ENCODE measurements around the gene ACAA1.
"Not testable (repeated sequence)": the region's sequence is repeated elsewhere in the genome, so short reads cannot be mapped to it uniquely, and the experiment has no call there.

The ACAA1 gene

GRCh38 chr3:38136393-38136776, 542 bp downstream of the ACAA1 start:
- no peak for DNase-seq (ENCODE audit: low spot score)

DNA sequence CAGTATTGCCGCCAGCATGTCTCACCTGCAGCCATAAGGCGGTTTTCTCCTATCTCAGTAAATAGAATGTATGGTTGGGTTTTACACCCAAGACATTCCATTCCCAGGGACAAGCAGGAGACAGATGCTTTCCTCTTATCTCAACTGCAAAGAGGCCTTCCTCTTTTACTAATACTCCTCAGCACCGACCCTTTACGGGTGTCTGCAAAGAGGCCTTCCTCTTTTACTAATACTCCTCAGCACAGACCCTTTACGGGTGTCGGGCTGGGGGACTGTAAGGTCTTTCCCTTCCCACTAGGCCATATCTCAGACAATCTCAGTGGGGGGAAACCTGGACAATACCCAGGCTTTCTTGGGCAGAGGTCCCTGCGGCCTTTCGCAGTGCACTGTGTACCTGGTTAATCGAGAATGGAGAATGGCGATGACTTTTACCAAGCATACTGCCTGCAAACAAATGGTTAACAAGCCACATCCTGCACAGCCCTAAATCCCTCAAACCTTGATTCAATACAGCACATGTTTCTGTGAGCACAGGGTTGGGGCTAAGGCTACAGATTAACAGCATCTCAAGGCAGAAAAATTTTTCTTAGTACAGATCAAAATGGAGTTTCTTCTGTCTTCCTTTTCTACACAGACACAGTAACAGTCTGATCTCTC, 1.2 kb downstream of the ACAA1 start:
- not testable (repeated sequence) for DNase-seq (ENCODE audit: low spot score)

- DNase-seq (ENCODE audit: low spot score): not testable (repeated sequence)
Observed at GRCh38 chr3:38134517-38135143, 2.3 kb downstream of the ACAA1 start.

DNA sequence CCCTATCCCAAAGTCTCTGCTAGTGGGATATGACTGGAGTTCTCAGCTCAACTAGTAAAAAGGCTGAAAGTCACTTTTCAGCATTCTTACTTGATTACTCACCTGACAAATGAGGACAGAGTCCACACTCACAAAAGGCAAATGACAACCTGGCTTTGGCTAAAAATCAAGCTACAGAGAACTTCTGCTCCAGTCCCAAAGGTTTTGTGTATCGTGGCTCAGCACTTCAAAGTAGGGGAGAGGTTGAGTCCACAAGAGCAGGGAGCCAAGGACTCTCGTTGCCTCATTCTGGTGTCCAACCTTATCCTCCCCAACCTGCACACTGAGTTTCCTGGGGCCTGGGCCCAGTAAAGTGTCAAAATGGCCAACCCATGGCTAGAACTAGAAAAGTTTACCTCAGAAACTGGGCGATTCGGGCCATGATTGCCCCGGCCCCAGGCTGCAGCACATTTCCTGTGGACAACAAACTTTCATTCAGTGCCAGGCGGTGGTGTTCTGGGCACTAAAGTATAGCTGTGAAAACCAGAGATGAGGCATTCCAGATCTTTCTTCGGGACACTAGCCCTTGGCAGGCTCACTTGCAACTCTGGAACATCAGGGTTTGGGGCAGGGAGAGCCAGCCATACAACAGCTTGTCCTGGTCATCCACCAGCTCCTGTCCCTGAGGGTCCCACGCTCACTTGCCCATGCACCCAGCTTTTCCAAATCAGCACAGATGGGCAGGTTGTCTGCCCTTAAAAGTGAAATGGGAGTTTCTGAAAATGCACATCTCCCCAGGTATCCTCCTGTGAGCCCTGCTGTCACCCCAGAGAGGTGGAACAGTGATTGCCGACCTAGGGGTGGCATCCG, 3.1 kb downstream of the ACAA1 start:
- DNase-seq (ENCODE audit: low spot score): no peak

- no peak for DNase-seq (ENCODE audit: low spot score)
Observed at GRCh38 chr3:38133209-38133556, 3.7 kb downstream of the ACAA1 start.

GRCh38 chr3:38131621-38132369, 5.1 kb downstream of the ACAA1 start:
- peak; percentile 19 for DNase-seq (ENCODE audit: low spot score)

GRCh38 chr3:38130631-38131065, 6.3 kb downstream of the ACAA1 start:
- no peak for DNase-seq (ENCODE audit: low spot score)

DNA sequence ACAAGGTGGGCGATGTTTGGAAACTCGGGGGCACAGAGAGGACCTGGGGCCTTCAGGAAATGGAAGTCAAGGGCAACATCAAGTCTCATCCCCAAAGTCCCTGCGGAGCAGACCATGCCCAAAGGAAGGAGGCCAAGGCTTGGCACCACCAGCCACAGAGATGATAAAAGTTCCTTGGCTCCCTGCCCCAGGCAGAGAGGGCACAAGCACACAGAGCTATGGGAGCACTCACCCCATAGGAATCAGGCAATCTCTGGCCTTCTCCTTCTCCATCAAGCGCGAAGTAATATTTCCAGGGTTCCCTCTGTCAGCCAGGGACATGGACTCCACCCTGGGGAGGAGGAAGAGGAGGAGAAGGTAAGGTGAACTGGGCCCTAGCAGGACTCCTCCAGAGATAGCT, 7.9 kb downstream of the ACAA1 start:
- DNase-seq (ENCODE audit: low spot score): no peak

DNA sequence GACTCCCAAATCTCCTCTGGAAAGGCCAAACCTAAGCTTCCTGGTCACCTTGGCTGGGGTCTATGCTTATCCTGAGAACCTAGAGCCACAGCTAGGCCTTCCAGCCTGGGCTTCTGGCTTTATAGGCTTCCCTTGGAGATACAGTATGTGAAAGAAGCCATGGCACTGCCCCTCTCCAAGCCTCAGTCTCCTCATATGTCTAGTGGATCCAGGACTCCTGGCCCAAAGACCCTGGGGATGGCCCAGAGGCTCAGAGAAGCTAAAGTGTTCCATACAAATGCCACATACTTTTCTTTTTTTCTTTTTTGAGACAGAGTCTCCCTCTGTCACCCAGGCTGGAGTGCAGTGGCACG, 8.6 kb downstream of the ACAA1 start:
- no peak for DNase-seq (ENCODE audit: low spot score)

DNA sequence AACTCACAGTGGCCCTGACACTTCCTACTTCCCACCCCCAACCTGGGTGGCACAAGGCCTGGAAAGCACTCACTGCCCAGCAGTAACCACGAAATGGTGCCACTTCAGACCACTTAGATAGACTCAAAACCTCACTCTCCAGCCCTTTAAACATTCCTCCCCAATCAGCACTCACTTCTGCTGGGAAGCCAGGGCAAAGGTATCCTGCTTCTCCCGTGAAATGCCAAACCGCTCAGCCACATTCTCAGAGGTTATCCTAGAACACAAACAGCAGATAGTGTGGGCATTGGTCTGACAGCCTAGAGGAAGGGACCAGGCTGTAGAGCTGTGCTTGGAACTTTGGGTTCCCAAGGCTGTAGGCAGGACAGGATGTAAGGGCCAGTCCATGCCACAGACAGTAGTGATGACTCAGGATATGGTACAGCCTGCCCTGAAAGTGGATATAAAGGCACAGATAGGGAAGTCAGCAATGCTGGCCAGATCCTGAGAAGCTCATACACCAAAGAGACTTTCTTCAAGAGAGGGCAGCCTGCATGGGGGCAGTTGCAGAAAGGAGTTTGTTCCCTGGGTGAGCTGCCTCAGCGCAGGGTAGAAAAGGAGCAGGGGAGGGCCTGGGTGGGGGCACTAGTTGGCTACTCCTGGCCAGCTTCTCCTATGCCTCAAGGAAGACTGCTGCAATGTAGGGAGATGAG, 9.2 kb downstream of the ACAA1 start:
- no peak for DNase-seq (ENCODE audit: low spot score)

GRCh38 chr3:38126121-38126892, 10.6 kb downstream of the ACAA1 start:
- no peak for DNase-seq (ENCODE audit: low spot score)

DNA sequence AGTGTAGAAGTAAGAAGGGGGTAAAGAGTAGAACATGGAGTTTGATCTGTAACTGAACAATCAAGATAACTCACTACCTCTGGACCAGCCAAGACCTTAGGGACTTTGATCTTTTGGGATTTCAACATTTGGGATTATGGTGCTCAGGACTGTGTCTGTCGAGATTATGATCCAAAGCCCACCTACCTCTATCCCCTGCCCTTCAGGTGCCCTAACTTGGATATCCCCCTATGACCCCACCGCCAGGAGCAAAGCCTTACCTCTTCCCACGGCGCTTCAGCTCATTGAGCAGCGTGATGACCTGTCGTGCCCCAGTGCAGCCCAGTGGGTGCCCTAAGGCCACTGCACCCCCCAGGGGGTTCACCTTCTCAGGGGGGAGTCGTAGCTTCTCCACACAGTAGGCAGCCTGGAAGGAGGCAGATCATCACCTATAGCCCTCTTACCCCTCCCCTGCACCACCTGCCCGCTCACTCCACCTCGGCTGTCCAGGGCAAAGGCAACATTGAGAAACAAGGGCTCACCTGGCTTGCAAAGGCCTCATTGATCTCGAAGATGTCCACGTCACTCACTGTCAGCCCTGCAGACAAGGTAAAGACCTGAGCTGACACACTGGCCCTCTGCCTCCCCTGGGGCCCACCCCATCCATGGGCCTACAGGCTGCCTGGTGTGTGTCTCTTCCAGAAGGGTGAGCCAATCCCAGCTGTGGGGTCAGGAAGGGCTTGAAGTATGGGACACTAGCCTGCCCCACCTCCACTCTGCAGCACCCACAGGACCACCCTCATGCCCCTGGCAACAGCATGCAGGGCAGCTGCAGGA, 11.4 kb downstream of the ACAA1 start:
- no peak for DNase-seq (ENCODE audit: low spot score)

- DNase-seq (ENCODE audit: low spot score): no peak
Observed at GRCh38 chr3:38124324-38125122, 12.4 kb downstream of the ACAA1 start.

DNA sequence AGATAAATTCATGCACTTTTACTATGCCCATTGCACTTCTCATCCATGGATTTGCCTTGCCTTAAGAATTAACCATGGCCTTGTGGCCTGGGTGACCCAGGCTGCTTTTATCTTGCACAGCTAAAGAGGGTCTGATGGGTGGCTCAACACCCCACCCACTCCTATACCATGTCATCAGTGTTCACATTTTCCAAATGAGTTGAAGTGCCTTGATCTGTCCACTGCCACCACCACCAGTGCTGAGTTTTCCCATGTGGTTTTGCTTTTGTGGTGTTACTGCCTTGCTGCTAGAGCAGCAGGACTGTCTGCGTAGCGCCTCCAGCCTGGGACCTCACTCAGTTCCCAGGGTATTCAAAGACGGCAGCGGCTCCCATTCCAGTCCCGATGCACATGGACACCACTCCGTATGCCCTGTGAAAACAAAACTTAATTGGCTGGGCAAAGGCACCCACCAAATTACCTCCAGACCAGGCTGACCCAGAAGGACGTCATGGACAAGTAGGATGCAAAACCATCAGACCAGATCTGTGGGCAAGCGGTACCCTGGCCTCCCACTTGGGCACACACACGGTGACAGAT, 14.1 kb downstream of the ACAA1 start:
- no peak for DNase-seq (ENCODE audit: low spot score)

DNA sequence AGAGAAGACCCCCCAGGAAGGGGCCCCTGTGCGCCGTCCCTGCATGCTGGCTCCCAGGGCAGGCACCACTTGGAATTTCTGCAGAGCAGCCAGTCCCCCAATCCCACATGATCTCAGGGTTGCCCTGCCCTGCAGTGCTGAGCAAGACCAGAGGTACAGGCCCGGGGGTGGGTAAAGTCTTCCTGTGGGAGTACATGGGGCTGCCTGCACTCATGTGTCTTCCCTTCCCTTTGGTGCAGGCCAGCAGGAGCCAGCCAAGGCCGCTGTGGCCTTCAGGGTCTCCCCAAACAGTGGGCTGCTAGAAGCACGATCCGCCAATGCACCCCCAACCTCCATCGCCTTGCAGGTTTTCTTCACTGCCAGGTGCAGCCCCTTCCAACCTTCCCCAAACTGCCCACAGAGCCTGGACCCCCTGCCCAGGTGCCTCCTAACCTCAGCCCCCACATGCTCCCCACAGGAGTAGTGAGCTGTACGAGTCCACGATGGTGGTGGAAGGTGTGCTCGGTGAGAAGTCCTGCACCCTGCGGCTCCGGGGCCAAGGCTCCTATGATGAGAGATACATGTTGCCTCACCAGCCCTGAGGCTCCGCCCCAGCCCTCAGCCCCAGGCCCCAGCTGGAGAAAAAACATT, 15.0 kb downstream of the ACAA1 start:
- no peak for DNase-seq (ENCODE audit: low spot score)

GRCh38 chr3:38121451-38121831, 15.5 kb downstream of the ACAA1 start:
- no peak for DNase-seq (ENCODE audit: low spot score)

- no peak for DNase-seq (ENCODE audit: low spot score)
Observed at GRCh38 chr3:38120693-38121450, 16.1 kb downstream of the ACAA1 start.

Data from SK-N-DZ (cell line).